Hepatocyte (in vitro differentiated cells): ENCODE data around the gene DPEP2NB. TPM values are rescaled to one million over a fixed set of nuclear protein-coding genes. Genes with fewer than 3 reads are reported as not detected.
"Not testable (repeated sequence)": the region's sequence is repeated elsewhere in the genome, so short reads cannot be mapped to it uniquely, and the experiment has no call there.

Experiments used
- DNase-seq: peaks from one replicate; pipeline ENCODE4 v3.0.0-alpha.2; 2016; ENCODE audit warnings: low spot score
- H2AFZ ChIP-seq: fragments of 200-600 bp; sonication (generic); 2 replicates; pipeline ENCODE4 v1.6.0; 2016; ENCODE audit warnings: antibody characterized with exemption, mild to moderate bottlenecking
- H3K27ac ChIP-seq: fragments of 200-600 bp; sonication (generic); 2 replicates; pipeline ENCODE4 v1.5.1; 2016; ENCODE audit warnings: mild to moderate bottlenecking
- H3K27me3 ChIP-seq: fragments of 200-600 bp; sonication (generic); 2 replicates; pipeline ENCODE4 v1.6.1; 2016
- H3K36me3 ChIP-seq: fragments of 200-600 bp; sonication (generic); replicated peaks from 2 replicates; pipeline ENCODE4 v1.5.1; 2016; ENCODE audit warnings: low read depth; ENCODE audit not compliant: insufficient read depth
- H3K4me1 ChIP-seq: fragments of 200-600 bp; sonication (generic); 2 replicates; pipeline ENCODE4 v1.5.1; 2016; ENCODE audit warnings: mild to moderate bottlenecking, moderate library complexity; ENCODE audit not compliant: insufficient read depth
- H3K4me2 ChIP-seq: fragments of 200-600 bp; sonication (generic); 2 replicates; pipeline ENCODE4 v1.6.0; 2016
- H3K4me3 ChIP-seq: fragments of 200-600 bp; sonication (generic); 2 replicates; pipeline ENCODE4 v1.5.1; 2016; ENCODE audit warnings: mild to moderate bottlenecking
- H3K79me2 ChIP-seq: fragments of 200-600 bp; sonication (generic); 2 replicates; pipeline ENCODE4 v1.6.0; 2017; ENCODE audit warnings: mild to moderate bottlenecking
- H3K9me2 ChIP-seq: fragments of 200-600 bp; sonication (generic); replicated peaks from 2 replicates; pipeline ENCODE4 v1.6.0; 2017; ENCODE audit warnings: mild to moderate bottlenecking; ENCODE audit not compliant: insufficient read depth
- H3K9me3 ChIP-seq: fragments of 200-600 bp; sonication (generic); 2 replicates; pipeline ENCODE4 v1.5.1; 2016; ENCODE audit warnings: low read depth, mild to moderate bottlenecking
- H4K20me1 ChIP-seq: fragments of 200-600 bp; sonication (generic); 2 replicates; pipeline ENCODE4 v1.6.0; 2016; ENCODE audit warnings: mild to moderate bottlenecking; ENCODE audit not compliant: insufficient read depth, poor library complexity, severe bottlenecking
- CTCF ChIP-seq: fragments of 200-600 bp; sonication (generic); IDR thresholded peaks from 2 replicates; pipeline ENCODE4 v1.5.1; 2016; ENCODE audit warnings: antibody characterized with exemption, mild to moderate bottlenecking; ENCODE audit not compliant: poor library complexity
- EZH2 ChIP-seq: fragments of 200-600 bp; sonication (generic); IDR thresholded peaks from 2 replicates; pipeline ENCODE4 v1.6.1; 2016; ENCODE audit warnings: antibody characterized with exemption, mild to moderate bottlenecking, borderline replicate concordance
- EZH2phosphoT487 ChIP-seq: fragments of 200-600 bp; sonication (generic); IDR thresholded peaks from one replicate; pipeline ENCODE4 v1.6.1; 2018; ENCODE audit warnings: antibody characterized with exemption, mild to moderate bottlenecking, low read depth, moderate library complexity; ENCODE audit not compliant: unreplicated experiment, severe bottlenecking
- WGBS: methylation state at CpG from one replicate; pipeline ENCODE4 v1.1.6; 2016; ENCODE audit warnings: low lambda C conversion rate; ENCODE audit errors: missing lambda C conversion rate; 5-methylcytosine and 5-hydroxymethylcytosine counted together
- polyA plus RNA-seq: library from polyadenylated mRNA; unstranded; fragments of >200 nt; fragmentation: Nextera tagmentation; extraction: Ambion mirVana; gene quantifications from 2 replicates; pipeline ENCODE4 v1.2.1, GENCODE V29; 2016
- total RNA-seq: library from RNA; depleted of rRNA; stranded (reverse); fragments of >200 nt; gene quantifications from 2 replicates; pipeline ENCODE4 v1.2.3, GENCODE V29; 2014

The DPEP2NB gene
- total and polyA plus RNA-seq, 2 experiments from 2014 or later, result not detected

GRCh38 chr16:68021490-68021889 lies 5.8 kb upstream of the DPEP2NB start:
- Histone ChIP-seq H3K4me1 (peaks cover 14% of the 10 kb centered on the region), H3K27ac (no peak overlapping the region), H3K4me2 (peak overlapping the region; percentile 93), H4K20me1 (no peaks in the 10 kb centered on the region), H3K9me2 (no peaks in the 10 kb centered on the region), H2AFZ (no peak overlapping the region), H3K79me2 (peaks cover 32% of the 10 kb centered on the region), H3K4me3 (no peak overlapping the region), H3K36me3 (no peaks in the 10 kb centered on the region), H3K9me3 (no peaks in the 10 kb centered on the region), H3K27me3 (no peaks in the 10 kb centered on the region)
- TF ChIP-seq CTCF, result no peak
- no peak for TF ChIP-seq EZH2
- no peak for TF ChIP-seq EZH2phosphoT487
- DNase-seq, result no peak
- 97% methylated on average over 10 of the region's 10 CpGs for WGBS

- Histone ChIP-seq H4K20me1 (no peaks in the 10 kb centered on the region), H3K9me2 (no peaks in the 10 kb centered on the region), H2AFZ (no peak overlapping the region), H3K27me3 (no peaks in the 10 kb centered on the region), H3K79me2 (peaks cover 20% of the 10 kb centered on the region), H3K4me3 (no peak overlapping the region), H3K36me3 (no peaks in the 10 kb centered on the region), H3K4me1 (peaks cover 14% of the 10 kb centered on the region), H3K27ac (no peak overlapping the region), H3K9me3 (no peaks in the 10 kb centered on the region), H3K4me2 (no peak overlapping the region)
- no peak for TF ChIP-seq EZH2phosphoT487
- no peak for TF ChIP-seq EZH2
- no peak for TF ChIP-seq CTCF
- DNase-seq, result no peak
- WGBS, result 57% methylated on average over 8 of the region's 8 CpGs
Measured at GRCh38 chr16:68019167-68019680, 3.5 kb upstream of the DPEP2NB start.

GRCh38 chr16:68013440-68013839 lies 2.3 kb downstream of the DPEP2NB start:
- no peaks in the 10 kb centered on the region for H3K4me1 ChIP-seq
- no peaks in the 10 kb centered on the region for H3K9me3 ChIP-seq
- no peak overlapping the region for H3K4me3 ChIP-seq
- no peak overlapping the region for H3K27ac ChIP-seq
- no peaks in the 10 kb centered on the region for H3K79me2 ChIP-seq
- DNase-seq, result no peak
- no peaks in the 10 kb centered on the region for H4K20me1 ChIP-seq
- H3K4me2 ChIP-seq, result no peak overlapping the region
- no peak overlapping the region for H2AFZ ChIP-seq
- 85% methylated on average over 1 of the region's 1 CpG for WGBS
- H3K27me3 ChIP-seq, result no peaks in the 10 kb centered on the region
- no peak for TF ChIP-seq EZH2phosphoT487
- no peak for TF ChIP-seq CTCF
- TF ChIP-seq EZH2, result no peak
- no peaks in the 10 kb centered on the region for H3K36me3 ChIP-seq
- no peaks in the 10 kb centered on the region for H3K9me2 ChIP-seq

- H3K4me2 ChIP-seq, H3K4me3 ChIP-seq, H3K9me2 ChIP-seq, H3K4me1 ChIP-seq, H3K27ac ChIP-seq, H3K36me3 ChIP-seq, H3K27me3 ChIP-seq, H2AFZ ChIP-seq, H4K20me1 ChIP-seq, H3K79me2 ChIP-seq, DNase-seq, H3K9me3 ChIP-seq: not testable (repeated sequence)
- 90% methylated on average over 4 of the region's 4 CpGs for WGBS
Measured at GRCh38 chr16:68009872-68010271, 5.8 kb downstream of the DPEP2NB start.
